NCI-H187 treated with DMSO at 0.1 percent for 48 hours (cell line): Measurements from ENCODE around the gene LIPK.
"Not testable (repeated sequence)": the region's sequence is repeated elsewhere in the genome, so short reads cannot be mapped to it uniquely, and the experiment has no call there.

ENCODE experiments used
- DNase-seq: peaks from one replicate; lab custom pipeline; 2025; lab: John Stamatoyannopoulos, UW

LIPK gene, protein sequence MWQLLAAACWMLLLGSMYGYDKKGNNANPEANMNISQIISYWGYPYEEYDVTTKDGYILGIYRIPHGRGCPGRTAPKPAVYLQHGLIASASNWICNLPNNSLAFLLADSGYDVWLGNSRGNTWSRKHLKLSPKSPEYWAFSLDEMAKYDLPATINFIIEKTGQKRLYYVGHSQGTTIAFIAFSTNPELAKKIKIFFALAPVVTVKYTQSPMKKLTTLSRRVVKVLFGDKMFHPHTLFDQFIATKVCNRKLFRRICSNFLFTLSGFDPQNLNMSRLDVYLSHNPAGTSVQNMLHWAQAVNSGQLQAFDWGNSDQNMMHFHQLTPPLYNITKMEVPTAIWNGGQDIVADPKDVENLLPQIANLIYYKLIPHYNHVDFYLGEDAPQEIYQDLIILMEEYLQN

DNA sequence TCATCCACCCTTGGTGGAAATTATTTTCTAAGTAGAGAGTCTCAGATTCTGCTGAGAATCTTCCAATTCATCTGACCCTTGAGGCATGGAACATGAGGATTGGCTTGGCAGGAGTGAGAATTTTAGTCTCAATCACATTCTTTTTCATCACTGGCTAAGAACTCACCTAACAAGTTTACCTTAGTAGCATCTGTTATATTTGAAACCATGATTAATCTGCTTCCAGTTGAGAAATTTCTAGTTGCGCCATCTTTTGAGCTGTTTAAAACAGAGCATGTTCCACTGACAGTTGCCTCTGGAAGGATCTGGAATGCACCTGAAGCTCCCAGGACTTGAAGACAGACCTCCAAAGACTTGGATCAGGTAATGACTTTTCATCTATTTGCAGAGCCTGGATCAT is at the start of gene LIPK:
TSS of gene LIPK (plus strand) at position 292 of the 400 bp plus-strand sequence. CDS start 18,295 bp downstream, outside the sequence.
- no peak for DNase-seq

DNA sequence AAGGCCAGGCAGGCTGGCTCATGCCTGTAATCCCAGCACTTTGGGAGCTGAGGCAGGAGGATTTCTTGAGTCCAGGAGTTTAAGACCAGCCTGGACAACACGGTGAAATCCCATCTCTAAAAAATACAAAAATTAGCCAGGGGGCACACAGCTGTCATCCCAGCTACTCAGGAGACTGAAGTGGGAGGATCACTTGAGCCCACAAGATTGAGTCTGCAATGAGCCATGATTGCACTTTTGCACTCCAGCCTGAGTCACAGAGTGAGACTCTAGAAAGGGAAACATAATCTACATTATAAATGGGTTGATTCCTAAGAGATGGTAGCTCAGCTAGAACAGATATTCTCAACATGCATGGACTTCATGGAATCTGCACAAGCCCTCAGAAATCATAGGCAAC is 48.1 kb upstream of the LIPK start:
- no peak for DNase-seq

DNA sequence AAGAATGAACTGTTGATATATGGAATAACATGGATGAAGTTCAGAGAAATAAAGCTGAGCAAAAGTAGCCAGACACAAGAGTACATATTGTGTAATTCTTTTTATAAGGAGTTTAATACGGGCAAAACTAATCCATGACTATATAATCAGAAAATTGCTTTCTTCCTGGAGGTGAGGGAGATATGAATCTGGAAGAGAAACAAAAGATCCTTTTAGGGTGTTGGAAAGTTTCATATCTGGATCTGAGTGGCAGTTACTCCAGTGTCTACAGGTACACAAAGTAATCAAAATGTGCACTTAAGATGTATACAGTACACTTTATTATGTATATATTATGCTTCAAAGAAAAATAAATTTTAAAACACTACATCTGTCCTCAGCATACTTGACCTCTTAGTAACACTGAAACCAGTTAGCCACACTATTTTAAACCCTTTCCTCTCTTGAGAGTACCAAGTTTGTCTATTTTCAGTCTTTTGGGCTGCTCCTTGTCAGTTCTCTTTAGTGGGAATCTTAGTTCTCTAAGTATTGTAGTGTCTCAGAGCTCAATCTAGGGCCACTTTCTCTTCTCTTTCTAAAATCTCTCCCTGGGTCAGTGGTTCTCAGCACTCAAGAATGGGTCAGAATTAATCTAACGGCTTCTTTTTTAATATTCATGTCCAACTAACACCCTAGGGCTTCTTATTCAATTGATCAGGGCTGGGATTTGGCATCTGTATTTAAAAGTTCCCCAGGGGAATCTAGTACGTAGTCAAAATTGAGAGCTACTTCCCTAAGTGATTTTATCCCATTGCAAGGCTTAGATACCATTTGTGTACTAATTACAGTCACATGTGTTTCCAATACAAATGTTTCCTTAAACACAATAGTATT is 46.1 kb upstream of the LIPK start:
- DNase-seq = no peak

DNA sequence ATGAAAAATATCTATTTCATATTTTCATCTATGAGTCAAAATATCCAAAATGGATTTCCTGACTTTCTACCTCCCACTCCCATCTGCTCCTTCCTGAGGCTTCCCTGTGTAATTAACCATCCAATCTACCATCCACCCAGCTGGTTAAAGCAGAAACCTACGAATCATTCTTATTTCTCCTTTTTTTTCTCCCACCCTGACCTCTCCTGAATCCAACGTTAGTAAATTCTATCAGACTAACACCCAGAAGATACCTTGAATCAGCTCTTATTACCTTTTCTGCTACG is 45.5 kb upstream of the LIPK start:
- no peak for DNase-seq

DNA sequence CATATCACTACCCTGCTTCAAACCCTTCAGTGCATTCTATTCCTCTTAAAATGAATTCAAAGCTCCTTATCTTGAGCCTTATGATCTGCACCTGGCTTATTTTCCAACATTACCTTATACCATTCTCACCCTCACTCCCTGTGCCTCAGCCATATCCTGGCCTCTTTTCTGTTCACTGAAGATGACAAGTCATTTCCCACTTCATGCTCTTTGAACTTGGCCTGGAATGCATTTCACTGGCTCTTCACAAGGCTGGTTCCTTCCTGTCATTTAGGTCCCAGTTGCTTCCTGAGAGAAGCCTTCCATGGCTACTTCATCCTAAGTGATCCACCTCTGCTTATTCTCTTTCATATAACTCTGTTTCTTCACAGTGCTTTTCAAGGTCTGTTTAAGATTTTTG is 45.0 kb upstream of the LIPK start:
- no peak for DNase-seq

DNA sequence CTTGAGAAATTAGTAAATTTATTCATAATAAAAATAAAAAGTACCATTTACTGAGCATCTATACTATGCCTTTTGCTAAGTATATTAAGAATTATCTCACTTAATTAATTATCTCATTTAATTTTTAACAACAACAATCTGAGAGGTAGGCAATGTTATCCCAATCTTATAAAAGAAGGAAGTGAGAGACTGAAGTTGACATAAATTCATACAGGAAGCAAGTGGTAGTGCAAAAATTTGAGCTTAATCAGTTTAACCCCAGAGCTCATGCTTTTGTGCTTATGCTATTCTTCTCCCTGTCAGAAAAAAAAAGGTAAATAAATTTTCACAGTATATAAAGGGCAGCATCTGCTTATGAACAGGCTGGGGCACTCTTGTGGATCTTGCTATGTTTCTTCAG is 44.5 kb upstream of the LIPK start:
- DNase-seq = no peak

DNA sequence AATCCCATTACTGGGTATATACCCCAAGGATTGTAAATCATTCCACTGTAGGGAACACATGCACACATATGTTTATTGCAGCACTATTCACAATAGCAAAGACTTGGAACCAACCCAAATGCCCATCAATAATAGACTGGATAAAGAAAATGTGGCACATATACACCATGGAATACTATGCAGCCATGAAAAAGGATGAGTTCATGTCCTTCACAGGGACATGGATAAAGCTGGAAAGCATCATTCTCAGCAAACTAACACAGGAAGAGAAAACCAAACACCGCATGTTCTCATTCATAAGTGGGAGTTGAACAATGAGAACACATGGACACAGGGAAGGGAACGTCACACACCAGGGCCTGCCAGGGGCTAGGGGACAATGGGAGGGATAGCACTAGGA is 42.9 kb upstream of the LIPK start:
- not testable (repeated sequence) for DNase-seq

DNA sequence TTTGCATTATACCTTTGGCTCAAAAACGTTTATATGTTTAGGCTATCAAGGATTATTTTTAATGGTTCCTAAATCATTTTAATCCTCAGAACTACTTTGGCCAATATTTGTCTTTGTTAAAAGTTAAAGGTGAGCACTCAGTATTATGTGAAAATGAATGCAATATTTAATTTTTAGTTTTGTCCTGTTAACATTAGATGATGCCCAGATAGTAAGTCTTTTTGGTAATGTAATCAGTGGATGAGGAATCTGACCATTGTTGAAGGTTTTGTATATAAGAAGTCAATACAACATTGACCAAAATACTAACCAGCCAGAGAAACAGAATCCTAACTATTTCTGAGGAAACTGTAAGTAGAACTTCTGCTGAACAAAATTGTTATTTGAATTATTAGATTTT is 41.9 kb upstream of the LIPK start, which contains the start of gene LIPF:
TSS of gene LIPF (plus strand) at position 301 of the 400 bp plus-strand sequence. CDS start 2,856 bp downstream, outside the sequence.
- no peak for DNase-seq

DNA sequence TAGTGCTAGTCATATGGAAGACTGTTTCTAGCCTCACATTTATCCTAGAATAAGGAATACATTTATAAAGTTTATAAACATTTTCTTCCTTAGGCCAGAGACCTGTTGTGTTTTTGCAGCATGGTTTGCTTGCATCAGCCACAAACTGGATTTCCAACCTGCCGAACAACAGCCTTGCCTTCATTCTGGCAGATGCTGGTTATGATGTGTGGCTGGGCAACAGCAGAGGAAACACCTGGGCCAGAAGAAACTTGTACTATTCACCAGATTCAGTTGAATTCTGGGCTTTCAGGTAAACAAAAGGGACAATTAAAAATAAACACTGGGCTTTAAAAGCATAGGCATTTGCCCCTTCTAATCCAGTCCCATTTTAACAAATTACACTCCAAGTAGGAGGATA is 37.6 kb upstream of the LIPK start:
- no peak for DNase-seq

DNA sequence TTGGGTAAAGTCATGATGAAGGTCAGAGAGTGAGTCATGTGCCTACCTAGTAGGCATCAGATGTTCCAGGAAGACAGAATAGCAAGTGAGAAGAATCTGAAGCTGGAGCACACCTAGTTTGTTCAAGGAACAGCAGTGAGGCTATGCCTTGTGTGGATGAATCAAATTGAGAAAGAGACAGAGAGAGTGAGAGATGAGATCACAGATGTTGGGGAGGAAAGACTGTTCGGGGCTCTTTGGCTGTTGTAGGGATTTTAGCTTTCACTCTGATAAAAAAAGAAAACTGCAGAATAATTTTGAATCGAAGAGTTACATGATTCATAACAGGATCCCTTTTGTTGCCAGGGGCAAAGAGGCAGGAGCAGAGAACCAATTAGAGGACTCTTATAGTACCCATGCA is 35.6 kb upstream of the LIPK start:
- no peak for DNase-seq

DNA sequence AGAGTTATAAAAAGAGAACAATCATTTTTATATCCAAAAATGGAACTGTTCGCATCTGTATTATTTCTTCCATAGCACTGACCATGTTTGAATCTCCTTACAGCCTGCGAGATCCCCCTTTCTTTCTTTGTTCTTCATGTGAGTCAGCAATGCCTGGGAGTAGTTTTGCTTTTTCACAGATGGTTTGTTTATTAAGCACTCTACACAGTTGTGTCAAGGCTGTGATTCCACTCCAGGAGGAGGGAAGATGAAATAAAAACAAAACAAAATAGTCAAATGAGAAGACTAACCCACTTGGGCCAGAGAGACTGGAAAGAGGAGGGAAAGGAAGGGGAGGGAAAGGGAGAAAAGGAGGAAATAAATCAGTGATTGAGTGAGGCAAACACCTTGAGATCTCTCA is 34.0 kb upstream of the LIPK start:
- no peak for DNase-seq

DNA sequence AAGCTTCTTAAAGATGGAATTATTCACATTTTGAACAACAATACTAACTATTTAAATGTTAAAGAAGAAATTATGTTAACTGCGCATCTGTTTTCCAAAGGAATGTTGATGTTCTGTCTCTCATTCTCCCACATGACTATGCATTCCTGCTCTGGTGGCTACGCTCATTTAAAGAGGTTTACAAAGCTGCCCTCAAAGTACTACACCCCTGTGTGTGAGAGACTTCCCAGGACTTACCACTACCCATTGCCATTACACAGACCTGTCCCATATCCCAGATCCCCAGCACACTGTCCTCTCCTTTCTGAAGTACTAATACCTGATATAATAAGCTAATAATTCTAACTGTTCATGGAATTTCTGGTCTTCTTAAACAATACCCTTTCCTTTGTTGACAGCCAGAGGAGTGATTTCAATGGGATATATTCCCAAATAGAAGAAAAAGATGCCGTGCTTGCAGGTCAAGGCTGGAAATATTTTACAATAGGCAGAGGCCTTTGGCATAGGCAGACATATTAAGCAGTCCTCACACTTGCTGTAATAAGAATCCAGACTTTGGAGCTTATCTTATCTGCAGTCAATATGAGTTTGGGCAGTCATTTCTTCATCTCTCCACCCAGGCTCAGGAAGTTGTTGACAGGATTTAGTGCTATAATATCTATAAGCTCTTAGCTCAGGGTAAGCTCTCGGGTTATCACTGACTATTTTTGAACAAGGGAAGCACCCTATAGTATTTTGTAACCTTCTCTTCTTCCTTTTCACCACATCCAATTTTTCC is 29.6 kb upstream of the LIPK start:
- DNase-seq = no peak

DNA sequence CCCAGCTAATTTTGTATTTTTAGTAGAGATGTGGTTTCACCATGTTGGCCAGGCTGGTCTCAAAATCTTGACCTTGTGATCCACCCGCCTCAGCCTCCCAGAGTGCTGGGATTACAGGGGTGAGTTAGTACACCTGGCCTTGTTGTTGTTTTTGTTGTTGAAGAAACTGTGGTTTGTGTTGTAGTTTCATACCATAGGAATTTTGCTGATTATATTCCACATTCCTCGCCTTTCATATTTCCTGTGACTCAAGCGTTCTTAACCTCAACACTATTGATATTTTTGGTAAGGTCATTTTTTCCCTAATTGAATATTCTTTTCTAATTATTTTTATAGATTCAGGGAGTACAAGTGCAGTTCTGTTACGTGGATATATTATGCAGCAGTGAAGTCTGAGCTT is 25.1 kb upstream of the LIPK start:
- DNase-seq = no peak

DNA sequence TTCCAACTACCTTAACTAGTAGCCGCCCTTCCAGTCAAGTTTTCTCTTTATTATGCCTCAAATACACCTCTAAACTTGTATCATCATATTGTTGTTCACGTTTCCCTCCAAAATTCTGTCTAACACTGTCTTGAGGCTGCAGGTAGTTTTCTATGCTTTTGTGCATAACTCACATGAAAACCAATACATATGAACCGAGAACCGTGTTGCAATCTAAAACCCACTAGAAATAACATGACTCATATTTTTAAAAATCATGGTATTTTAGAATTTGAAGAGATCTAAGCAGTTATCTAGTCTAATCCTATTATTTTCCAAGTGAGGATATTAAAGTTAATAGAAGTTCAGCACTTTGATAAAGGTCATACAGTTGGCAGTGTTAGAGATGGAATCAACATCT is 23.6 kb upstream of the LIPK start:
- DNase-seq = no peak

DNA sequence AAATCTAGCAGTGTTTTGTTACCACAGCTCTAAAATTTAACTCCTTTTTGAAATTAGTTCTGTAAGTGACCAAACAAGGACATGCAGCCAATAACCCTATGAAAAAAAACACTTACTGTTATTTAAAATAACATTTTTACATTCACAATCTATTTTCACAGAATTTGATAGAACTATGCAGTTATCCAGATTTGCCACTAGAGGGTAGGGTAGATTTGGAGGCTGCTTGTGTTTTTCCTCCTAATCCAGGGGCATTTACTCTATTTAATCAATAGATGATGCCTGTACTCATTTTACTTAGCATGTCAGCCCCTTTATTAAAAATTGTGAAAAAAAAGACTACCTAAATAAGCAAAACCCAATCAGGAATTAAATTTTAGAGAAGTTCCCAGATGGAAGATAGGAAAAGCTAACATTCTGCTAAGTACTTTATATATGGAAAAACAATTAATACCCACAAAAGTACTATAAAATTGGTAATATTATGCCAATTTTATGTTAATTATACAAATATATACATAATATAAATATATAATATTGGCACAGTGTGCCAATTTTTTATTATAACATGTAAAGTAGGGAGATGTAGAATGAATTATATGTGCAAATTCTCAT is 18.1 kb upstream of the LIPK start:
- no peak for DNase-seq

DNA sequence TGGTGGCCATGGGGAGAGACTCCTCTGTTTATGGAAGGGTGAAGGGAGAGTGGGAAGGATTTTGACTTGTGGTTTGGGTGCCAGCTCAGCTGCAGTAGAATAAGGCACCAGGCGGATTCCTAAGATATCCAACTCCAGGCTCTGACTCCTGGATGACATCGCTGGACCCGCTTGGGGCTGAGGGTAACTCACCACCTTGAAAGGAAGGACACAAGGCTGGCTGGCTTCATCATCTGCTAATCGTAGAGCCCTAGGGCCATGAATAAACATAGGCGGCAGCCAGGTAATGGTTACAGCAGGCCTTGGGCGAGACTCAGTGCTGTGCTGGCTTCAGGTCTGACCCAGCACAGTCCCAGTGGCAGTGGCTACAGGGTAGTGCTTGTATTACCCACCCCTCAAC is 16.7 kb upstream of the LIPK start:
- DNase-seq = no peak

DNA sequence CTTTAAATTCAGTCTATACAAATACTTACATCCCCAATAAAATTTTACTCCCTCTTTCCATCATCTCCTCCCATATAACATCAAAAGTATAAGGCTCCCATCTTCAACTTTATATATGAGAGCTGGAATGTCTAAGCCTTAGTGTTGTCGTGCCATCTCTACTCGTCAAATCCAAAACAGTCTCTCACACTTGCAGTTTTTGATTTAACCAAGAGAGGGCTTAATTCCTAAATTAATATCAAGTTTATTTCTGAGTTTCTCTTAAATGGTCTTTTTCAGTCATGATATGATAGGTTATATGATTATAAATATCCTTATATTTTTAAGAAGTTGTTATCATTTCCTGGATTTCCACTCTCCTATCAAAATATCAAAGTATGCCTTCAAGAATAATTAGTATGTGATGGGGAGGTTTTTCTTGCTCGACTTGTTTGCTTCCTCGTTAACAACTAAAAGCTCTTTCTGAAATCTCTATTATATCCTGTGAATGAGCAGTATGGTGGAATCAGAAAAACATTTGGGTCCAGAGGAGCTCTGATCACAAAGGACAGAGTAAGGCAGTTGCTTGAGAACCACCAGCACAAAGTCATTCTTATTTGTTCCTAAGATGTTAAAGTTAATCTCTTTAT is 12.5 kb upstream of the LIPK start:
- DNase-seq = no peak

DNA sequence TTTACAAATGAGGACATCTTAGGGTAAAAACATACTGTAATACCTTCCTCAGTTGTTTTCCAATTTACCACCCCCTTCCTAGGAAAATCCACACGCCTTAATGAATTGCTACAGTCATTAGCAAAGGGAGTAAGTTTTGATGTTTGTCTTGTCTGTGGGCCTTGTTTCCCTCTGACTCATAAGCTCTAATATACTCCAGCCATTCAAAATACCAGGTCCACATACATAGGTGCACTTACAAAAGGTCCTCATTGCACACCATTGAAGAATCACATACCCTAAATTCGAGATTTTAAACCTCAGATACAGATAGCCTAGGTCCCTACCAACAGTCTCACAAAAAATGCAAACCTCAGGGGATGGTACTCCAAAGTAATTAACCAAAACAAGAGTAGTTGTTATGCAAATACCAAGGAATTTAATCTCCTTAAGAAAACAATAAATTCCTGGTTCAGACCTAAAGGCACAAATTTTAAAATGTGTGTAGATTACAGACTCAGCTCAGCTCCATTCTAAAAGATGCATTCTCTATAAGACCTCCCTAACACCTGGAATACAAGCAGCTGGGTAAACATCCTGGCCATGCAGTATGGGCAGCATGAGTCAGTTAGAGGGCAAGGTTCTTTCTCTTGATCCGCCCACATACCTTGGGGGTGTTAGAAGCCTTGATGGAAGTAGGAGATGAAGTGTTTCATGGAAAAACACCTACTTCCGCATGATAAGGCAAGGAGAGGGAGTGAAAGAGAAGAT is 3.0 kb upstream of the LIPK start:
- no peak for DNase-seq

DNA sequence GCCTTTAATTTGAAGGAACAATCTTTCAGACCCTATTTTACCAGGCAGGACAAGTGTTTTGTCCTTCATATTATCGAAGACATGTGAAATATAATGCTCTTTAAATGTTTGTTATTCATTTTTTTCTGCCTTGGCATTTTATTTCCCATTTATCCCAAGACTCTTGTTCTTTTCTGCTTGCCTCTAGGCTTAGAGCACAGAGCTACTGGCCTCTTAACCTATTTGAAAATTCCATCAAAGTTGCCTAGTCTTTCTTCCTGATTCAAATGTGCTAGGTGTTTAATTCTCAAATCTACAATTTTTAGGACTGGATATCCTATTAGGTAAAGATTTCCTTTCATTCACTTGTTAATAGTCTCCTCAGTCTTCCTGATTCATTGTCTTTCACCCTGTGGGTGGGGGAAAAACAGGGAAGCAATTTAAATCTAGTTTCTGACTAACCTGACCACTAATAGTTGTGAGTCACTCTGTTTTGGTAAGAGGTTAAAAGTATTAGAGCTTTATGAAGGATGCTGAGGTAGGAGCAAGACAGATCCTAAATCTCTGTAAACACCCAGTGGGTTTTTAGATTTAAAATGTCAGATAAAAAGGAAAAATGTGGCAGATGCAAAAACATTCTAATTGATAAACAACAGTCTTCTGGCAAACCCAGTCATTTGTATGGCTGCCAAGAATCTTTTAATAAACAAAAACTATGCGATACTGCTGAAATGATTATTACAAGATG is 1.5 kb downstream of the LIPK start:
- DNase-seq = no peak

DNA sequence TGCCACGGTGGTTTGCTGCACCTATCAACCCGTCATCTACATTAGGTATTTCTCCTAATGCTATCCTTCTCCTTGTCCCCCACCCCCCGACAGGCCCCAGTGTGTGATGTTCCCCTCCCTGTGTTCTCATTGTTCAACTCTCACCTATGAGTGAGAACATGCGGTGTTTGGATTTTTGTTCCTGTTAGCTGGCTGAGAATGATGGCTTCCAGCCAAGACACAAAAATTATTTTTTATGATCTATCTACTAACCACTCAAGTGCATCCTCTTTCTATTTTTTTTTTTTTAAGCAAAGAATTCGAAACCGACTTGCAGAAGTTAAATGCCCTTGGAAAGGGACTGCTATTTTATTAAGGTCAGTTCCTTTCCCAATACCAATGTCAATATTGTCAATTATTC is 3.3 kb downstream of the LIPK start:
- DNase-seq = not testable (repeated sequence)
